Right lobe of liver (tissue), 4 donors: ENCODE data around the gene TPPP.

Experiments
- CTCF ChIP-seq, 4 donors: fragments of 200-600 bp in 3 of 4; fragments of 450-650 bp in 1 of 4; IDR thresholded peaks; one replicate each; pipeline versions ENCODE4 v1.5.1 to v1.8.0; 2016 to 2022; ENCODE audit warnings: antibody characterized with exemption in 4 of 4, mild to moderate bottlenecking in 2 of 4
- POLR2A ChIP-seq: fragments of 450-650 bp; IDR thresholded peaks from one replicate; pipeline ENCODE4 v1.6.1; 2017; ENCODE audit warnings: antibody characterized with exemption, mild to moderate bottlenecking
- donor health status: DM: no; HTN: no; CAD: no.
- donor health status: DM: no; HTN: no; CAD: no.
- donor health status: DM: no; HTN: yes; CAD: no.

DNA sequence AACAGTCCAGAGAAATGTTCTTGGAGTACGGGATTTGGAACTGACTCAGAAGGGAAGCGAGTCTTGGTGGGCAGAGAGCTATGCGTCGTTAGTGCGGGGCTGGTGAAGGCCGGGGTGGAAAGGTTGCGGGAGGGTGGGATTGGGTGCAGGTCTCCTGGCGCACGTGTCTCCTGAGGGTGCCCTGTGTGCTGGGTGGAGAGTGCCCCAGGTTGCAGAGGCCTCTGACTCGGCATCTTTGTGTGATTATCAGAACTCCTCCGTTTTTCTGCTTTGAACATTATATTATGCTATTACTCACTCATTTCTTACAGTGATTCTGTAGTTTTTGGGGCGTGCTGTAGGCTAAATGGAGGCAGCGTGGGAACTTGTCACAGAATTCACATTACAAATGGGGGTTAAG, 69.6 kb downstream of the TPPP start:
- TF ChIP-seq POLR2A (no peak), CTCF (IDR thresholded peaks at IDR 0.05) (no peak)
